ENCODE data around the gene VAV2. TPM values are rescaled to one million over a fixed set of nuclear protein-coding genes. Genes with fewer than 3 reads are reported as not detected.
A peak's percentile ranks its signal among the peaks of the same experiment; 100 is the strongest.

The VAV2 gene
- total RNA-seq, 1 experiment from 2014 or later, result 24.7 TPM

GRCh38 chr9:133957328-133957727 lies 34.8 kb downstream of the VAV2 start:
- no TSS peak for BruUV-seq (replicated peaks)
- Histone ChIP-seq H3K9me3 (ENCODE audit: control insufficient read depth, insufficient read depth, low read depth, low read length) (no peaks in the 10 kb centered on the region), H3K36me3 (ENCODE audit: control insufficient read depth, insufficient read depth, low read length) (no peaks in the 10 kb centered on the region), H3K27ac (ENCODE audit: low read length) (peak overlapping the region; percentile 48), H3K4me1 (ENCODE audit: control insufficient read depth, insufficient read depth, low read length) (peaks cover 21% of the 10 kb centered on the region), H3K4me3 (ENCODE audit: low read depth in 2 of 2, low read length in 2 of 2) (no peak overlapping the region), H3K27me3 (ENCODE audit: control insufficient read depth, insufficient read depth, low read length) (no peaks in the 10 kb centered on the region)
- ChIA-PET POLR2A (no interaction called here), CTCF (no interaction called here)
- ATAC-seq (no peak), DNase-seq (ENCODE audit: low read depth, low spot score) (no peak)
- TF ChIP-seq POLR2AphosphoS5 (IDR thresholded peaks at IDR 0.05; ENCODE audit: low read depth, low read length), result no peak
- TF ChIP-seq SIN3A (IDR thresholded peaks at IDR 0.05; ENCODE audit: borderline replicate concordance, insufficient read depth, low read depth, low read length), result no peak
- TF ChIP-seq REST (IDR thresholded peaks at IDR 0.05; ENCODE audit: insufficient read depth in 1 of 2, low read depth in 2 of 2, low read length in 1 of 2), result no peak
- no peak for TF ChIP-seq TCF7L2 (IDR thresholded peaks at IDR 0.05; ENCODE audit: low read depth, low read length)
- TF ChIP-seq, protein P1, sequence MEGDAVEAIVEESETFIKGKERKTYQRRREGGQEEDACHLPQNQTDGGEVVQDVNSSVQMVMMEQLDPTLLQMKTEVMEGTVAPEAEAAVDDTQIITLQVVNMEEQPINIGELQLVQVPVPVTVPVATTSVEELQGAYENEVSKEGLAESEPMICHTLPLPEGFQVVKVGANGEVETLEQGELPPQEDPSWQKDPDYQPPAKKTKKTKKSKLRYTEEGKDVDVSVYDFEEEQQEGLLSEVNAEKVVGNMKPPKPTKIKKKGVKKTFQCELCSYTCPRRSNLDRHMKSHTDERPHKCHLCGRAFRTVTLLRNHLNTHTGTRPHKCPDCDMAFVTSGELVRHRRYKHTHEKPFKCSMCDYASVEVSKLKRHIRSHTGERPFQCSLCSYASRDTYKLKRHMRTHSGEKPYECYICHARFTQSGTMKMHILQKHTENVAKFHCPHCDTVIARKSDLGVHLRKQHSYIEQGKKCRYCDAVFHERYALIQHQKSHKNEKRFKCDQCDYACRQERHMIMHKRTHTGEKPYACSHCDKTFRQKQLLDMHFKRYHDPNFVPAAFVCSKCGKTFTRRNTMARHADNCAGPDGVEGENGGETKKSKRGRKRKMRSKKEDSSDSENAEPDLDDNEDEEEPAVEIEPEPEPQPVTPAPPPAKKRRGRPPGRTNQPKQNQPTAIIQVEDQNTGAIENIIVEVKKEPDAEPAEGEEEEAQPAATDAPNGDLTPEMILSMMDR (IDR thresholded peaks at IDR 0.05), result no peak
- intact Hi-C loops (cut with micrococcal nuclease; ENCODE audit: unreplicated experiment) (no loop called here), in situ Hi-C loops (cut with HindIII; ENCODE audit: low pct_unique_long_range_greater_than_20kb, low sequenced_read_pairs) (no loop called here)

GRCh38 chr9:133956520-133957076 lies 35.5 kb downstream of the VAV2 start:
- POLR2A ChIA-PET, result no interaction called here
- no TSS peak for BruUV-seq (replicated peaks)
- Histone ChIP-seq H3K36me3 (ENCODE audit: control insufficient read depth, insufficient read depth, low read length) (no peaks in the 10 kb centered on the region), H3K4me1 (ENCODE audit: control insufficient read depth, insufficient read depth, low read length) (peaks cover 21% of the 10 kb centered on the region), H3K27me3 (ENCODE audit: control insufficient read depth, insufficient read depth, low read length) (no peaks in the 10 kb centered on the region), H3K4me3 (ENCODE audit: low read depth in 2 of 2, low read length in 2 of 2) (peak overlapping the region; percentile 18 to 36; a peak in 3 of 4 replicates), H3K27ac (ENCODE audit: low read length) (peak overlapping the region; percentile 86), H3K9me3 (ENCODE audit: control insufficient read depth, insufficient read depth, low read depth, low read length) (no peaks in the 10 kb centered on the region)
- CTCF ChIA-PET, result no interaction called here
- intact Hi-C loops (cut with micrococcal nuclease; ENCODE audit: unreplicated experiment) (no loop called here), in situ Hi-C loops (cut with HindIII; ENCODE audit: low pct_unique_long_range_greater_than_20kb, low sequenced_read_pairs) (no loop called here)
- DNase-seq (ENCODE audit: low read depth, low spot score) (no peak), ATAC-seq (peak; percentile 77)
- TF ChIP-seq REST (IDR thresholded peaks at IDR 0.05; ENCODE audit: insufficient read depth in 1 of 2, low read depth in 2 of 2, low read length in 1 of 2), result no peak
- TF ChIP-seq, protein P1 (IDR thresholded peaks at IDR 0.05), result no peak
- no peak for TF ChIP-seq POLR2AphosphoS5 (IDR thresholded peaks at IDR 0.05; ENCODE audit: low read depth, low read length)
- no peak for TF ChIP-seq SIN3A (IDR thresholded peaks at IDR 0.05; ENCODE audit: borderline replicate concordance, insufficient read depth, low read depth, low read length)
